ENCODE data around the gene PTPN5.

GRCh38 chr11:18728658-18729057 is 62.9 kb downstream of the PTPN5 start:
- TF ChIP-seq POLR2AphosphoS5 (IDR thresholded peaks at IDR 0.05) (no peak), CTCF (IDR thresholded peaks at IDR 0.05) (no peak)

Measured in prostate gland (tissue), 2 donors.